GM15510 (cell line): Measurements from ENCODE around the gene CCIN.
A peak's percentile ranks its signal among the peaks of the same experiment; 100 is the strongest.

Source experiments
- POLR2A ChIP-seq: IDR thresholded peaks from 3 replicates; pipeline ENCODE4 v1.6.1; 2011; ENCODE audit warnings: borderline replicate concordance; ENCODE audit not compliant: insufficient read length; ENCODE audit errors: extremely low read depth

The CCIN gene

GRCh38 chr9:36169166-36169565 lies at the start of gene CCIN:
TSS of gene CCIN (plus strand) at chr9:36169388. CDS start at chr9:36169503, 115 bp downstream.
- no peak for TF ChIP-seq POLR2A

GRCh38 chr9:36119476-36119875 lies 49.7 kb upstream of the CCIN start:
- no peak for TF ChIP-seq POLR2A

GRCh38 chr9:36120705-36121104 lies 48.5 kb upstream of the CCIN start:
- TF ChIP-seq POLR2A = no peak

GRCh38 chr9:36121971-36122370 lies 47.2 kb upstream of the CCIN start:
- TF ChIP-seq POLR2A = no peak

- no peak for TF ChIP-seq POLR2A
Observed at GRCh38 chr9:36123515-36123914, 45.7 kb upstream of the CCIN start.

GRCh38 chr9:36125062-36125855 lies 43.9 kb upstream of the CCIN start:
- no peak for TF ChIP-seq POLR2A

GRCh38 chr9:36126016-36126730 lies 43.0 kb upstream of the CCIN start:
- TF ChIP-seq POLR2A = no peak

GRCh38 chr9:36127652-36128244 lies 41.4 kb upstream of the CCIN start:
- no peak for TF ChIP-seq POLR2A

- TF ChIP-seq POLR2A = no peak
Observed at GRCh38 chr9:36128349-36128748, 40.8 kb upstream of the CCIN start.

GRCh38 chr9:36129139-36129538 lies 40.0 kb upstream of the CCIN start:
- TF ChIP-seq POLR2A = no peak

GRCh38 chr9:36132086-36132485 lies 37.1 kb upstream of the CCIN start:
- TF ChIP-seq POLR2A = no peak

- no peak for TF ChIP-seq POLR2A
Observed at GRCh38 chr9:36134761-36135505, 34.3 kb upstream of the CCIN start.

GRCh38 chr9:36135741-36136271 lies 33.4 kb upstream of the CCIN start:
- TF ChIP-seq POLR2A = no peak

- peak; percentile 60 for TF ChIP-seq POLR2A
Observed at GRCh38 chr9:36136272-36136893, 32.8 kb upstream of the CCIN start, which contains the start of gene GLIPR2. TSS of gene GLIPR2 (plus strand) at chr9:36136733. CDS start at chr9:36136779, 46 bp downstream.
